ENCODE measurements around the gene PDGFB.
"Not testable (repeated sequence)": the region's sequence is repeated elsewhere in the genome, so short reads cannot be mapped to it uniquely, and the experiment has no call there.

The PDGFB gene

GRCh38 chr22:39223091-39223710 lies 21.6 kb downstream of the PDGFB start:
- no peak for DNase-seq

GRCh38 chr22:39221999-39222686 lies 22.6 kb downstream of the PDGFB start:
- no peak for DNase-seq

GRCh38 chr22:39220890-39221850 lies 23.6 kb downstream of the PDGFB start:
- no peak for DNase-seq

- DNase-seq = no peak
Measured at GRCh38 chr22:39220450-39220849, 24.3 kb downstream of the PDGFB start.

- no peak for DNase-seq
Measured at GRCh38 chr22:39219071-39220039, 25.4 kb downstream of the PDGFB start.

- DNase-seq = not testable (repeated sequence)
Measured at GRCh38 chr22:39218432-39218831, 26.4 kb downstream of the PDGFB start.

GRCh38 chr22:39216143-39216490 lies 28.7 kb downstream of the PDGFB start:
- DNase-seq = no peak

- DNase-seq = no peak
Measured at GRCh38 chr22:39215426-39216142, 29.2 kb downstream of the PDGFB start.

GRCh38 chr22:39215070-39215396 lies 29.7 kb downstream of the PDGFB start:
- DNase-seq = no peak

- DNase-seq = no peak
Measured at GRCh38 chr22:39214383-39215069, 30.3 kb downstream of the PDGFB start.

GRCh38 chr22:39214006-39214382 lies 30.8 kb downstream of the PDGFB start:
- no peak for DNase-seq

GRCh38 chr22:39212721-39213376 lies 31.9 kb downstream of the PDGFB start:
- no peak for DNase-seq

GRCh38 chr22:39209756-39210155 lies 35.0 kb downstream of the PDGFB start:
- no peak for DNase-seq

GRCh38 chr22:39208013-39208680 lies 36.6 kb downstream of the PDGFB start:
- no peak for DNase-seq

- DNase-seq = no peak
Measured at GRCh38 chr22:39207141-39208012, 37.4 kb downstream of the PDGFB start.

GRCh38 chr22:39206491-39206890 lies 38.3 kb downstream of the PDGFB start:
- no peak for DNase-seq

GRCh38 chr22:39205344-39206021 lies 39.3 kb downstream of the PDGFB start:
- DNase-seq = no peak

- DNase-seq = no peak
Measured at GRCh38 chr22:39204216-39204615, 40.6 kb downstream of the PDGFB start.

GRCh38 chr22:39197578-39197977 lies 47.2 kb downstream of the PDGFB start:
- DNase-seq = no peak

Measured in stimulated activated CD4-positive, alpha-beta T cell treated with anti-CD3 and anti-CD28 coated beads, Interleukin-4, amount 100 ng/mL, for 1 hour (primary cell).